ENCODE measurements around the gene SLC9A6. TPM values are rescaled to one million over a fixed set of nuclear protein-coding genes. Genes with fewer than 3 reads are reported as not detected.
A peak's percentile ranks its signal among the peaks of the same experiment; 100 is the strongest.

The SLC9A6 gene
- total and polyA plus RNA-seq, 7 donors = 1.8 to 16.9 (median 12.5) TPM

DNA sequence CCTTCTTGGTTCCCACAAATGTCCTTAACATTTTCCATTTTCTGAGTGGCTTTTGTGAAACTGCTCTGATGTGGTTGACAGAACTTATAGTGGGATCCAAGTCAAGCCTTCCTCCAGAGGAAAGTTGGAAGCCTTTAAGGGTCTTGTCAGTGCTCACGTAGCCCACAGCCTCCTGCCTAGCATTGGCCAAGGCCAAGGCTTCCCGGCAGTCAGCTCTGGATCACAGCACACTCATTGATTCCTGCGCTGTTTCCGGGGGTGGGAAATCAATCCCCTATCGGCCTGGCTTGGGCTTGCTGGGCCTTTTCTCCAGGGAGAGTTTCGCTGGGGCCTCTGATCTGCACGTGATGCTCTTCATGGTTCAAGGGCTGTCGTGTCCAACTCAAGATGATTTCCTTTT lies 76.1 kb downstream of the SLC9A6 start:
- H3K4me3 ChIP-seq = no peak overlapping the region
- no peaks in the 10 kb centered on the region for H3K9me3 ChIP-seq
- peak overlapping the region; percentile 35 to 87 (median 82) for H3K27ac ChIP-seq
- H3K4me1 ChIP-seq = peaks cover 0 to 40% (median 21%) of the 10 kb centered on the region in 4 donors
- TF ChIP-seq, protein P1, sequence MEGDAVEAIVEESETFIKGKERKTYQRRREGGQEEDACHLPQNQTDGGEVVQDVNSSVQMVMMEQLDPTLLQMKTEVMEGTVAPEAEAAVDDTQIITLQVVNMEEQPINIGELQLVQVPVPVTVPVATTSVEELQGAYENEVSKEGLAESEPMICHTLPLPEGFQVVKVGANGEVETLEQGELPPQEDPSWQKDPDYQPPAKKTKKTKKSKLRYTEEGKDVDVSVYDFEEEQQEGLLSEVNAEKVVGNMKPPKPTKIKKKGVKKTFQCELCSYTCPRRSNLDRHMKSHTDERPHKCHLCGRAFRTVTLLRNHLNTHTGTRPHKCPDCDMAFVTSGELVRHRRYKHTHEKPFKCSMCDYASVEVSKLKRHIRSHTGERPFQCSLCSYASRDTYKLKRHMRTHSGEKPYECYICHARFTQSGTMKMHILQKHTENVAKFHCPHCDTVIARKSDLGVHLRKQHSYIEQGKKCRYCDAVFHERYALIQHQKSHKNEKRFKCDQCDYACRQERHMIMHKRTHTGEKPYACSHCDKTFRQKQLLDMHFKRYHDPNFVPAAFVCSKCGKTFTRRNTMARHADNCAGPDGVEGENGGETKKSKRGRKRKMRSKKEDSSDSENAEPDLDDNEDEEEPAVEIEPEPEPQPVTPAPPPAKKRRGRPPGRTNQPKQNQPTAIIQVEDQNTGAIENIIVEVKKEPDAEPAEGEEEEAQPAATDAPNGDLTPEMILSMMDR (IDR thresholded peaks at IDR 0.05) = no peak
- TF ChIP-seq POLR2AphosphoS5 (IDR thresholded peaks at IDR 0.05) (no peak), EP300 (IDR thresholded peaks at IDR 0.05) (no peak), POLR2A (IDR thresholded peaks at IDR 0.05) (no peak)
- H3K27me3 ChIP-seq = no peaks in the 10 kb centered on the region
- no peak for DNase-seq
- intact Hi-C loops (cut with DNase I) = loop anchor here (5.0 kb wide), 1 partner anchor 66 kb away; no protein-coding TSS in a partner anchor
- H3K36me3 ChIP-seq = no peaks in the 10 kb centered on the region
- WGBS, 2 donors = 87 to 89% methylated on average over 8 of the region's 8 CpGs

DNA sequence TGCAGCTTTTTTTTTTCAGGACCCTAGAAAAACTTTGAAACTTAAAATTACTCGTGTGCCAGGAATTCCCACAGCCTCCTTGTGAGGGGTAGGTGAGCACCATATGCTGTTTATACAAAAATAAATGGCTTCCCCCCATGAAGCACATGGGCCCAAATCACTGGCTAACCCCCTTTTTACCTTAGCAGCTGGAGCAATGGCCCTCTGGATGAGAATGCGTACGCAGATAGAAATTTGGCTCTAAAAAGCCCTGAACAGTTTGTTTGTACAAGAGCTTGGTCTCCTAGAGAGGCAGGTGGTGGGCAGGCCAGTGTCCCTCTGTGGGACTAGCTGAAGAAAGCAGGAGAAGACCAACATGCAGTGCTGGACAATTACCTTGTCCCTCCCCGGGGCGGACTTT lies 76.5 kb downstream of the SLC9A6 start:
- no peak for DNase-seq
- Histone ChIP-seq H3K4me3 (no peak overlapping the region), H3K9me3 (no peaks in the 10 kb centered on the region), H3K27ac (peak overlapping the region; percentile 35 to 84 (median 81)), H3K27me3 (no peaks in the 10 kb centered on the region), H3K36me3 (no peaks in the 10 kb centered on the region), H3K4me1 (peaks cover 0 to 36% (median 19%) of the 10 kb centered on the region in 4 donors)
- TF ChIP-seq POLR2A (IDR thresholded peaks at IDR 0.05) = no peak
- TF ChIP-seq, protein P1 (IDR thresholded peaks at IDR 0.05) = no peak
- no peak for TF ChIP-seq POLR2AphosphoS5 (IDR thresholded peaks at IDR 0.05)
- no peak for TF ChIP-seq EP300 (IDR thresholded peaks at IDR 0.05)
- intact Hi-C loops (cut with DNase I) = loop anchor here (5.0 kb wide), 1 partner anchor 66 kb away; no protein-coding TSS in a partner anchor
- 89 to 90% methylated on average over 5 of the region's 5 CpGs for WGBS, 2 donors

DNA sequence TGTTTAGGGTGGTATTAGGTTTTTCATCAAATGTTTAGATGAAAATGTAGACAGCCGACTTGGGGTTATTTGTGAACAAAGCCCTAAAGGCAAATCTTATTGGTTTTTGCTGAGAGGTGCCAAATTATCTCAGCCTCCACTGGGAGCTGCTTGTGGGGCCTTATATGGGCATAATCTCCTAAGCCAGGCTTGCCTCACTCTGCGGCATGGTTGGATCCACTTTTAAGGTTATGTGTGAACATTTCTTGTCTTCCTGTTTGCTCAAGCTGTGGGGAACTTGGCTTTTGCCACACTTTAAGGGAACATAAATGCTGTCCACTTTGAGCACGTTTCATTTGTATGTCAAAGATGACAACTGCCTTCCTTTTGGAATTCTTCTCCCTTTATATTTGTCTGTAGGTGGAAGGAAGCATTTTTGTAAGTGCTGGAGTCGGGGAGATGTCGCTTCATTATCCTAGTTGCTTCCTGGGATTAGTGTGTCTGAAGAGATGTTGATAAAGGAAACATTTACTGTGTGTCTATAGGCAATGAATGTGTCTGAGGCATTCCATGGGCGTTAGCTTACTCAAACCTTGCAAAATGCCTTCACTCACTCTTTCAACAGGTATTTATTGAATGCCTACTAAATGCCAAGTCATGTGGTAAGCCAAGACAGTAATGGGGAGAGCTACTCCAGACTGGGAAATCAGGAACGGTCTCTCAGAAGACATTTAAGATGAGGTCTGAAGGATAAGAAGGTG lies 78.3 kb downstream of the SLC9A6 start:
- H3K9me3 ChIP-seq = no peaks in the 10 kb centered on the region
- peaks cover 0 to 40% (median 24%) of the 10 kb centered on the region in 4 donors for H3K4me1 ChIP-seq
- 62 to 65% methylated on average over 7 of the region's 7 CpGs for WGBS, 2 donors
- H3K4me3 ChIP-seq = no peak overlapping the region
- H3K36me3 ChIP-seq = no peaks in the 10 kb centered on the region
- DNase-seq = peak; percentile 72
- H3K27ac ChIP-seq = peak overlapping the region; percentile 77 to 84 (median 81)
- TF ChIP-seq, protein P1 (IDR thresholded peaks at IDR 0.05) = no peak
- TF ChIP-seq POLR2AphosphoS5 (IDR thresholded peaks at IDR 0.05) = peak in 3 of 4 donors; percentile 4 to 30 (median 17)
- intact Hi-C loops (cut with DNase I) = loop anchor here (5.0 kb wide), 1 partner anchor 64 kb away; no protein-coding TSS in a partner anchor
- H3K27me3 ChIP-seq = no peaks in the 10 kb centered on the region

DNA sequence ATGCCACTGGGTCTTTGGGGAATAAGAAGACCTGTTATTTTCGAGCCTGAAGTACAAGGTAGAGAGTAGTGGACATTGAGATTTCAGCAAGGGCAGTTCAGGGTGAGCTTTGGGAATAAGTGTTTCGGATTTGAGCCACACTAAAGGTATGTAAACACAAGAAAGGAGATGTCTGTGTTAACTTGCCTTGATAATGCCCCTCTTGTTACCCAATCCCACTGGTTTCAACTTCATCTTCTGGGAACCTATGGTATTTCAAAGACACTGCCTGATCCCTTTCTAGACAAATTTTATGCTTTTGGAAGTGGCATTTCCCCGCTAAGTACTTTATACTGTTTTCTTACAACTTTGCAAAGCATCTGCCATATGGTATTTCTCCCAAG lies 79.4 kb downstream of the SLC9A6 start:
- Histone ChIP-seq H3K4me3 (no peak overlapping the region), H3K4me1 (peaks cover 0 to 35% (median 24%) of the 10 kb centered on the region in 4 donors), H3K27me3 (no peaks in the 10 kb centered on the region), H3K36me3 (no peaks in the 10 kb centered on the region), H3K9me3 (no peaks in the 10 kb centered on the region), H3K27ac (peak overlapping the region; percentile 77 to 84 (median 81))
- TF ChIP-seq, protein P1 (IDR thresholded peaks at IDR 0.05) = no peak
- TF ChIP-seq POLR2A (IDR thresholded peaks at IDR 0.05) = no peak
- no peak for TF ChIP-seq EP300 (IDR thresholded peaks at IDR 0.05)
- no peak for TF ChIP-seq POLR2AphosphoS5 (IDR thresholded peaks at IDR 0.05)
- DNase-seq = no peak
- intact Hi-C loops (cut with DNase I) = loop anchor here (5.0 kb wide), 1 partner anchor 63 kb away; no protein-coding TSS in a partner anchor
- WGBS, 2 donors = 66 to 74% methylated on average over 3 of the region's 3 CpGs
